ENCODE data around the gene SLCO2A1.

Gene SLCO2A1

DNA sequence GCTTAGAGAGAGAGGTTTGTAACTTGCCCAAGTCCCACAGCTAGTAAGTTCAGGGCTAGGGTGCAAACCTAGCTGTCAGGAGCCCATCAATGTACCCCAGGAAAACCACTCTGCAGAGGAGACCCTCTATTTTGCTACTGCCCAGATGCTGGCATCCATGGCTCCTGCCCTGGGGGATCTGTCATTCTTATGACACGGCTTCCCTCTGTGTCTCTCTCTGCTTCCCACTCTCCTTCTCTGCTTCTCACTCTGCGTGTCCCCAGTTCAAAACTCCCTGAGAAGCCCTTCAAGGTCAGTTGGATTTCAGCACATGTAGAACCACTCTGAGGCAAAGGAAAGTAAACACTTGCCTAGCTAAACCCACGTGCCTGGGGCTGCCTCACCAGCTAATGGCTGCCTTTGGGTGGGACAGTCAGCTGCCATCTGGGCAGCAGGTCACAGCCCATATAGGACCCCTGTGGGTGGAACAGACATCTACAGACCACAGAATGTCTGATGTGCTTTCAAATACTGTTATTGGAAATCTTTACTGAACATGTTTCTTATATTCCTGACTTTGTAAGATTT, 29.4 kb upstream of the SLCO2A1 start:
- POLR2A ChIA-PET: no interaction called here
- TF ChIP-seq, protein P1, sequence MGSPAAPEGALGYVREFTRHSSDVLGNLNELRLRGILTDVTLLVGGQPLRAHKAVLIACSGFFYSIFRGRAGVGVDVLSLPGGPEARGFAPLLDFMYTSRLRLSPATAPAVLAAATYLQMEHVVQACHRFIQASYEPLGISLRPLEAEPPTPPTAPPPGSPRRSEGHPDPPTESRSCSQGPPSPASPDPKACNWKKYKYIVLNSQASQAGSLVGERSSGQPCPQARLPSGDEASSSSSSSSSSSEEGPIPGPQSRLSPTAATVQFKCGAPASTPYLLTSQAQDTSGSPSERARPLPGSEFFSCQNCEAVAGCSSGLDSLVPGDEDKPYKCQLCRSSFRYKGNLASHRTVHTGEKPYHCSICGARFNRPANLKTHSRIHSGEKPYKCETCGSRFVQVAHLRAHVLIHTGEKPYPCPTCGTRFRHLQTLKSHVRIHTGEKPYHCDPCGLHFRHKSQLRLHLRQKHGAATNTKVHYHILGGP (tag by site-specific recombination; IDR thresholded peaks at IDR 0.05): no peak
- TF ChIP-seq, protein P2, sequence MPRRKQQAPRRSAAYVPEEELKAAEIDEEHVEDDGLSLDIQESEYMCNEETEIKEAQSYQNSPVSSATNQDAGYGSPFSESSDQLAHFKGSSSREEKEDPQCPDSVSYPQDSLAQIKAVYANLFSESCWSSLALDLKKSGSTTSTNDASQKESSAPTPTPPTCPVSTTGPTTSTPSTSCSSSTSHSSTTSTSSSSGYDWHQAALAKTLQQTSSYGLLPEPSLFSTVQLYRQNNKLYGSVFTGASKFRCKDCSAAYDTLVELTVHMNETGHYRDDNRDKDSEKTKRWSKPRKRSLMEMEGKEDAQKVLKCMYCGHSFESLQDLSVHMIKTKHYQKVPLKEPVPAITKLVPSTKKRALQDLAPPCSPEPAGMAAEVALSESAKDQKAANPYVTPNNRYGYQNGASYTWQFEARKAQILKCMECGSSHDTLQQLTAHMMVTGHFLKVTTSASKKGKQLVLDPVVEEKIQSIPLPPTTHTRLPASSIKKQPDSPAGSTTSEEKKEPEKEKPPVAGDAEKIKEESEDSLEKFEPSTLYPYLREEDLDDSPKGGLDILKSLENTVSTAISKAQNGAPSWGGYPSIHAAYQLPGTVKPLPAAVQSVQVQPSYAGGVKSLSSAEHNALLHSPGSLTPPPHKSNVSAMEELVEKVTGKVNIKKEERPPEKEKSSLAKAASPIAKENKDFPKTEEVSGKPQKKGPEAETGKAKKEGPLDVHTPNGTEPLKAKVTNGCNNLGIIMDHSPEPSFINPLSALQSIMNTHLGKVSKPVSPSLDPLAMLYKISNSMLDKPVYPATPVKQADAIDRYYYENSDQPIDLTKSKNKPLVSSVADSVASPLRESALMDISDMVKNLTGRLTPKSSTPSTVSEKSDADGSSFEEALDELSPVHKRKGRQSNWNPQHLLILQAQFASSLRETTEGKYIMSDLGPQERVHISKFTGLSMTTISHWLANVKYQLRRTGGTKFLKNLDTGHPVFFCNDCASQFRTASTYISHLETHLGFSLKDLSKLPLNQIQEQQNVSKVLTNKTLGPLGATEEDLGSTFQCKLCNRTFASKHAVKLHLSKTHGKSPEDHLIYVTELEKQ (tag by site-specific recombination; IDR thresholded peaks at IDR 0.05; ENCODE audit: borderline replicate concordance): no peak
- TF ChIP-seq ZFP3 (tag by site-specific recombination; IDR thresholded peaks at IDR 0.05; ENCODE audit: low read depth): no peak
- no peak for TF ChIP-seq ZNF677 (tag by site-specific recombination; IDR thresholded peaks at IDR 0.05)
- TF ChIP-seq ZNF391 (tag by site-specific recombination; IDR thresholded peaks at IDR 0.05; ENCODE audit: borderline replicate concordance, low read depth): no peak
- TF ChIP-seq ZIC2 (tag by site-specific recombination; IDR thresholded peaks at IDR 0.05): no peak
- no peak for TF ChIP-seq HOXD13 (CRISPR knock-in tag; IDR thresholded peaks at IDR 0.05; ENCODE audit: borderline replicate concordance)
- no peak for TF ChIP-seq ZNF514 (tag by site-specific recombination; IDR thresholded peaks at IDR 0.05)
- TF ChIP-seq, protein P3, sequence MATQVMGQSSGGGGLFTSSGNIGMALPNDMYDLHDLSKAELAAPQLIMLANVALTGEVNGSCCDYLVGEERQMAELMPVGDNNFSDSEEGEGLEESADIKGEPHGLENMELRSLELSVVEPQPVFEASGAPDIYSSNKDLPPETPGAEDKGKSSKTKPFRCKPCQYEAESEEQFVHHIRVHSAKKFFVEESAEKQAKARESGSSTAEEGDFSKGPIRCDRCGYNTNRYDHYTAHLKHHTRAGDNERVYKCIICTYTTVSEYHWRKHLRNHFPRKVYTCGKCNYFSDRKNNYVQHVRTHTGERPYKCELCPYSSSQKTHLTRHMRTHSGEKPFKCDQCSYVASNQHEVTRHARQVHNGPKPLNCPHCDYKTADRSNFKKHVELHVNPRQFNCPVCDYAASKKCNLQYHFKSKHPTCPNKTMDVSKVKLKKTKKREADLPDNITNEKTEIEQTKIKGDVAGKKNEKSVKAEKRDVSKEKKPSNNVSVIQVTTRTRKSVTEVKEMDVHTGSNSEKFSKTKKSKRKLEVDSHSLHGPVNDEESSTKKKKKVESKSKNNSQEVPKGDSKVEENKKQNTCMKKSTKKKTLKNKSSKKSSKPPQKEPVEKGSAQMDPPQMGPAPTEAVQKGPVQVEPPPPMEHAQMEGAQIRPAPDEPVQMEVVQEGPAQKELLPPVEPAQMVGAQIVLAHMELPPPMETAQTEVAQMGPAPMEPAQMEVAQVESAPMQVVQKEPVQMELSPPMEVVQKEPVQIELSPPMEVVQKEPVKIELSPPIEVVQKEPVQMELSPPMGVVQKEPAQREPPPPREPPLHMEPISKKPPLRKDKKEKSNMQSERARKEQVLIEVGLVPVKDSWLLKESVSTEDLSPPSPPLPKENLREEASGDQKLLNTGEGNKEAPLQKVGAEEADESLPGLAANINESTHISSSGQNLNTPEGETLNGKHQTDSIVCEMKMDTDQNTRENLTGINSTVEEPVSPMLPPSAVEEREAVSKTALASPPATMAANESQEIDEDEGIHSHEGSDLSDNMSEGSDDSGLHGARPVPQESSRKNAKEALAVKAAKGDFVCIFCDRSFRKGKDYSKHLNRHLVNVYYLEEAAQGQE (tag by site-specific recombination; IDR thresholded peaks at IDR 0.05): no peak
- no peak for TF ChIP-seq ZBTB1 (tag by site-specific recombination; IDR thresholded peaks at IDR 0.05)
- TF ChIP-seq, protein P4, sequence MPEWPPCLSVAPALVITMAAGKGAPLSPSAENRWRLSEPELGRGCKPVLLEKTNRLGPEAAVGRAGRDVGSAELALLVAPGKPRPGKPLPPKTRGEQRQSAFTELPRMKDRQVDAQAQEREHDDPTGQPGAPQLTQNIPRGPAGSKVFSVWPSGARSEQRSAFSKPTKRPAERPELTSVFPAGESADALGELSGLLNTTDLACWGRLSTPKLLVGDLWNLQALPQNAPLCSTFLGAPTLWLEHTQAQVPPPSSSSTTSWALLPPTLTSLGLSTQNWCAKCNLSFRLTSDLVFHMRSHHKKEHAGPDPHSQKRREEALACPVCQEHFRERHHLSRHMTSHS (tag by site-specific recombination; IDR thresholded peaks at IDR 0.05): no peak
- Histone ChIP-seq H3K36me3 (ENCODE audit: control insufficient read depth in 2 of 2, insufficient read depth in 1 of 2, low read length in 2 of 2) (no peaks in the 10 kb centered on the region), H3K4me3 (ENCODE audit: low read depth, low read length) (no peak overlapping the region), H3K27ac (ENCODE audit: extremely low read depth, low read depth, low read length) (no peak overlapping the region), H3K4me1 (ENCODE audit: control insufficient read depth, insufficient read depth, low read length) (no peaks in the 10 kb centered on the region), H3K9me3 (ENCODE audit: control insufficient read depth, insufficient read depth, low read depth, low read length) (no peaks in the 10 kb centered on the region)
- CTCF ChIA-PET: interaction anchor here (0.7 to 1.7 kb wide), 3 partner anchors 24 to 154 kb away, joined by 3 to 6 read pairs (median 4); no protein-coding TSS in a partner anchor

DNA sequence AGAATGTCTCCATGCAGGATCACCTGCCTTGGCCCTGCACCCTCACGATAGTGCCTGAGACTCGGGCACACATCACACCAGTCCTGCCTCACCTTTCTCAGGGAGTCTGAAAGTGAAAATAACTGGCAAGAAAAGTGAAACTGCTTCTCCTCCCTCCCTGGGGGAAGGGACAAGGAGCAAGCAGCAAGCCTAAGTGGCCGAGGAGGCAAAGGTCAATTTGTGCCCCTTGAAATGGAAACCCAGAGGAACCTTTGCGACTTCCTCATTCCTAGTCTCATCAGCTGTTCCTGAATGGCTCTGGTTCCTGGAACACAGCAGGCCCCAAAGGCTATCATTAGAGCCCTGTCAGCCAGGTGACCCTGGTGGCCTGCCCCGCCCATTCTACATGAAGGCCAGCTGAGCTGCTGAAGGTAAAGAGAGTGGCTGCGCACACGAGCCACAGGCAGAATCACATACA, 28.0 kb upstream of the SLCO2A1 start:
- Histone ChIP-seq H3K36me3 (ENCODE audit: control insufficient read depth in 2 of 2, insufficient read depth in 1 of 2, low read length in 2 of 2) (no peaks in the 10 kb centered on the region), H3K4me3 (ENCODE audit: low read depth, low read length) (no peak overlapping the region), H3K9me3 (ENCODE audit: control insufficient read depth, insufficient read depth, low read depth, low read length) (no peaks in the 10 kb centered on the region), H3K27ac (ENCODE audit: extremely low read depth, low read depth, low read length) (no peak overlapping the region), H3K4me1 (ENCODE audit: control insufficient read depth, insufficient read depth, low read length) (no peaks in the 10 kb centered on the region)
- ChIA-PET CTCF (interaction anchor here (1.2 kb wide), 1 partner anchor 127 kb away, joined by 4 read pairs; no protein-coding TSS in a partner anchor), POLR2A (no interaction called here)
- no peak for TF ChIP-seq ZXDB (tag by site-specific recombination; IDR thresholded peaks at IDR 0.05)
- peak; percentile 44; the same call in 1 of the 2 replicates for TF ChIP-seq PRDM1 (tag by site-specific recombination; IDR thresholded peaks at IDR 0.05)
- no peak for TF ChIP-seq SALL2 (tag by site-specific recombination; IDR thresholded peaks at IDR 0.05; ENCODE audit: borderline replicate concordance)
